ENCODE data around the gene MBOAT2.

MBOAT2 gene

DNA sequence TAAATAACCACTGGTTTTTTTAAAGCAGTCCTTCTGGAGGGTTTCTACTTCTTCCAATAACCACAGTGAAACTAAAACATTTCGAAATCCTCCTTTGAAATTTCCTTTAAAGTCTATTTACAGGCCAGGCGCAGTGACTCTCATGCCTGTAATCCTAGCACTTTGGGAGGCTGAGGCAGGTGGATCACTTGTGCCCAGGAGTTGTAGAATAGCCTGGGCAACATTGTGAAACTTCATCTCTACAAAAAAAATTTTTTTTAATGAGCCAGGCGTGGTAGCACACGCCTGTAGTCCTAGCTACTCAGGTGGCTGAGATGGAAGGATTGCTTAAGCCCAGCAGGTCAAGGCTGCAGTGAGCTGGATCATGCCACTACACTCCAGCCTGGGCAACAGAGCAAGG lies 181.3 kb downstream of the MBOAT2 start:
- no peak for TF ChIP-seq CTCF (IDR thresholded peaks at IDR 0.05; ENCODE audit: low read depth, low read length)
- peaks cover 22% of the 10 kb centered on the region for H3K36me3 ChIP-seq
- H3K9me3 ChIP-seq = no peaks in the 10 kb centered on the region
- H3K4me3 ChIP-seq (ENCODE audit: low read depth, low read length) = no peak overlapping the region
- no peaks in the 10 kb centered on the region for H3K27me3 ChIP-seq
- no peaks in the 10 kb centered on the region; the same call in 1 of the 2 replicates for H3K4me1 ChIP-seq
- DNase-seq = no peak

GRCh38 chr2:8821276-8822217 lies 181.9 kb downstream of the MBOAT2 start:
- no peaks in the 10 kb centered on the region for H3K27me3 ChIP-seq
- H3K9me3 ChIP-seq = no peaks in the 10 kb centered on the region
- peaks cover 22% of the 10 kb centered on the region for H3K36me3 ChIP-seq
- no peaks in the 10 kb centered on the region; the same call in 1 of the 2 replicates for H3K4me1 ChIP-seq
- no peak overlapping the region for H3K4me3 ChIP-seq (ENCODE audit: low read depth, low read length)
- no peak for TF ChIP-seq CTCF (IDR thresholded peaks at IDR 0.05; ENCODE audit: low read depth, low read length)
- no peak for DNase-seq

DNA sequence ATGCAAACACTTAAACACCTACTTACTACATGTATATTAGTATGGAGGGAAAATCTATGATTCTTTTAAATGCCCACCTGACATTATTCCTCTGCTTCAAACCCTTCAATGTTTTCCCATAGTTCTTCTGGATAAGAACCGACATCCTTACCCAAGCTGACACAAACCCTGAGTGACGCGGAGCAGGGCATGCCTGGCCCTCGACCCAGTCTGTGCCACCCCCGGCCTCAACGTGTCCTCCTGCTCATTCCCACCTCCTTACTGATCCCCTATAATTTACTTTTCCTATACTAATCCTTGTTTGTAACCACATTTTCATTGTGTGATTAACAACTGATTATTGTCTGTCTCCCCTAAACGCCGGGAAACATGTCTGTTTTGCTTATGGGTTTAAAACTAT lies 183.5 kb downstream of the MBOAT2 start:
- Histone ChIP-seq H3K4me3 (ENCODE audit: low read depth, low read length) (no peak overlapping the region), H3K27me3 (no peaks in the 10 kb centered on the region), H3K9me3 (no peaks in the 10 kb centered on the region), H3K4me1 (no peaks in the 10 kb centered on the region; the same call in 1 of the 2 replicates), H3K36me3 (peaks cover 15% of the 10 kb centered on the region)
- no peak for TF ChIP-seq CTCF (IDR thresholded peaks at IDR 0.05; ENCODE audit: low read depth, low read length)
- DNase-seq = no peak

- no peak for TF ChIP-seq CTCF (IDR thresholded peaks at IDR 0.05; ENCODE audit: low read depth, low read length)
- no peaks in the 10 kb centered on the region for H3K27me3 ChIP-seq
- no peaks in the 10 kb centered on the region for H3K9me3 ChIP-seq
- DNase-seq = no peak
- H3K36me3 ChIP-seq = peaks cover 9% of the 10 kb centered on the region
- H3K4me1 ChIP-seq = no peaks in the 10 kb centered on the region; the same call in 1 of the 2 replicates
- no peak overlapping the region for H3K4me3 ChIP-seq (ENCODE audit: low read depth, low read length)
Observed at GRCh38 chr2:8819194-8819593, 184.3 kb downstream of the MBOAT2 start.

- H3K27me3 ChIP-seq = no peaks in the 10 kb centered on the region
- no peaks in the 10 kb centered on the region; the same call in 1 of the 2 replicates for H3K4me1 ChIP-seq
- TF ChIP-seq CTCF (IDR thresholded peaks at IDR 0.05; ENCODE audit: low read depth, low read length) = no peak
- peaks cover 8% of the 10 kb centered on the region for H3K36me3 ChIP-seq
- H3K4me3 ChIP-seq (ENCODE audit: low read depth, low read length) = no peak overlapping the region
- H3K9me3 ChIP-seq = no peaks in the 10 kb centered on the region
- no peak for DNase-seq
Observed at GRCh38 chr2:8817221-8817620, 186.3 kb downstream of the MBOAT2 start.
